Fibroblast of villous mesenchyme (primary cell): Measurements from ENCODE around the gene RAB11FIP3. TPM values are rescaled to one million over a fixed set of nuclear protein-coding genes. Genes with fewer than 3 reads are reported as not detected.
"Not testable (repeated sequence)": the region's sequence is repeated elsewhere in the genome, so short reads cannot be mapped to it uniquely, and the experiment has no call there.

Experiments
- DNase-seq: peaks from one replicate; pipeline ENCODE4 v3.0.0-alpha.2; 2010; ENCODE audit warnings: low read depth
- H3K4me3 ChIP-seq: 2 replicates; pipeline ENCODE4 v1.5.1; 2011; ENCODE audit warnings: low read depth, mild to moderate bottlenecking, low read length
- CTCF ChIP-seq: IDR thresholded peaks from 2 replicates; pipeline ENCODE4 v1.5.1; 2012; ENCODE audit warnings: low read depth, mild to moderate bottlenecking, low read length; ENCODE audit not compliant: insufficient read depth
- total RNA-seq: library from RNA; depleted of rRNA; stranded (reverse); fragments of >200 nt; gene quantifications from 2 replicates; pipeline ENCODE4 v1.2.3, GENCODE V29; 2012

RAB11FIP3 gene
- total RNA-seq, 1 donor, result 19.4 TPM

- no peak for DNase-seq
- TF ChIP-seq CTCF, result no peak
These were observed 13.7 kb upstream of the RAB11FIP3 start for GRCh38 chr16:411576-412265.

GRCh38 chr16:414395-415169 is 10.9 kb upstream of the RAB11FIP3 start:
- no peak for TF ChIP-seq CTCF

More at GRCh38 chr16:411576-412265, 13.7 kb upstream of the RAB11FIP3 start:
- no peak overlapping the region for H3K4me3 ChIP-seq

GRCh38 chr16:415170-415498 is 10.3 kb upstream of the RAB11FIP3 start:
- not testable (repeated sequence) for H3K4me3 ChIP-seq, DNase-seq

More at GRCh38 chr16:414395-415169, 10.9 kb upstream of the RAB11FIP3 start:
- DNase-seq, result no peak
- H3K4me3 ChIP-seq, result no peak overlapping the region

GRCh38 chr16:422179-422578 is 3.3 kb upstream of the RAB11FIP3 start:
- not testable (repeated sequence) for DNase-seq, H3K4me3 ChIP-seq

GRCh38 chr16:424033-424622 is 1.3 kb upstream of the RAB11FIP3 start:
- TF ChIP-seq CTCF, result no peak
- peak overlapping the region; percentile 78 for H3K4me3 ChIP-seq
- peak; percentile 98 for DNase-seq

- DNase-seq, result no peak
- H3K4me3 ChIP-seq, result peak overlapping the region; percentile 78
- TF ChIP-seq CTCF, result no peak
These were observed 797 bp upstream of the RAB11FIP3 start for GRCh38 chr16:424623-425081.

GRCh38 chr16:425740-426114 is 278 bp downstream of the RAB11FIP3 start:
- peak overlapping the region; percentile 78 for H3K4me3 ChIP-seq
- TF ChIP-seq CTCF, result no peak
- DNase-seq, result no peak
